Activated CD4-positive, alpha-beta T cell treated with anti-CD3 and anti-CD28 coated beads, Interleukin-2, amount 10 ng/mL, durations not matched to agents 24 days and 14 days (primary cell): ENCODE measurements around the gene NEB. TPM values are rescaled to one million over a fixed set of nuclear protein-coding genes. Genes with fewer than 3 reads are reported as not detected.

Experiments
- DNase-seq: peaks from one replicate; pipeline ENCODE4 v3.0.0; 2022
- H3K27ac Mint-ChIP-seq: one replicate; pipeline ENCODE4 v1.8.0; 2022; ENCODE audit warnings: mild to moderate bottlenecking, mixed read lengths
- H3K27me3 Mint-ChIP-seq: one replicate; pipeline ENCODE4 v1.8.0; 2022; ENCODE audit warnings: mixed read lengths
- H3K36me3 Mint-ChIP-seq: one replicate; pipeline ENCODE4 v1.8.0; 2022; ENCODE audit warnings: low read depth, mild to moderate bottlenecking, mixed read lengths
- H3K4me1 Mint-ChIP-seq: one replicate; pipeline ENCODE4 v1.8.0; 2021; ENCODE audit warnings: mixed read lengths
- H3K4me3 Mint-ChIP-seq: one replicate; pipeline ENCODE4 v1.8.0; 2022; ENCODE audit warnings: mild to moderate bottlenecking, moderate library complexity, mixed read lengths
- H3K9me3 Mint-ChIP-seq: one replicate; pipeline ENCODE4 v1.8.0; 2021; ENCODE audit warnings: mixed read lengths
- intact Hi-C: fragments of 100-400 bp; cut with micrococcal nuclease; formaldehyde crosslinking; loops from one replicate; pipeline ENCODE4 v1.15.1; 2023
- total RNA-seq: library from RNA; stranded (reverse); gene quantifications from 2 replicates; pipeline ENCODE4 v1.2.3, GENCODE V29; 2022

The NEB gene
- total RNA-seq, 1 donor from 2014 or later = 0.02 TPM

- intact Hi-C loops = no loop called here
- Mint-ChIP-seq H3K27ac (no peak overlapping the region), H3K9me3 (no peaks in the 10 kb centered on the region)
Measured at GRCh38 chr2:151498178-151498577, 236.1 kb downstream of the NEB start.

DNA sequence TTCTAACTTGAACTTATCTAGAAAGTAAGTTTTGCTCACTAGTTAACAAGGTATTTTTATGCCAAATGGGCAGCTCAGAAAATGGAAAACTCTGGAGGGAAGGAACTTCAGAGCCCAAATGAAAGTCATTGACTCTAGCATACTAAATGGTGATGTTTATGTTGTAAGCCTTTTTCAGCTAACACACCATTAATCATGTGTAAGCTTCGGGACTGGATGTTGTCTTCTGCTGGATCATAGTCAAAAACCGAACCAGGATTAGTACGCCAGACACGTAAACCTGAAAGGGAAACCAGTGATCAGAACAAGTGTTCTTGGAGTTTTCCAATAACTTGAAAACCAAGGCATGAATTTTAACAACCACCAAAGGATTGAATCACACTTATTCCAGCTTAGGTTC, 242.8 kb downstream of the NEB start:
- Mint-ChIP-seq H3K4me3 (no peak overlapping the region), H3K27me3 (no peaks in the 10 kb centered on the region), H3K4me1 (no peaks in the 10 kb centered on the region), H3K27ac (no peak overlapping the region), H3K36me3 (peaks cover 20% of the 10 kb centered on the region), H3K9me3 (no peaks in the 10 kb centered on the region)
- intact Hi-C loops = no loop called here
- no peak for DNase-seq

More at GRCh38 chr2:151498178-151498577, 236.1 kb downstream of the NEB start:
- Mint-ChIP-seq H3K36me3 (peaks cover 9% of the 10 kb centered on the region), H3K27me3 (no peaks in the 10 kb centered on the region), H3K4me1 (no peaks in the 10 kb centered on the region), H3K4me3 (no peak overlapping the region)
- DNase-seq = no peak

GRCh38 chr2:151490276-151490675, 244.0 kb downstream of the NEB start:
- intact Hi-C loops = no loop called here
- H3K4me3 Mint-ChIP-seq = no peak overlapping the region
- H3K9me3 Mint-ChIP-seq = peaks cover 8% of the 10 kb centered on the region
- H3K4me1 Mint-ChIP-seq = peaks cover 7% of the 10 kb centered on the region
- peaks cover 32% of the 10 kb centered on the region for H3K36me3 Mint-ChIP-seq
- no peaks in the 10 kb centered on the region for H3K27me3 Mint-ChIP-seq
- no peak overlapping the region for H3K27ac Mint-ChIP-seq
- no peak for DNase-seq

DNA sequence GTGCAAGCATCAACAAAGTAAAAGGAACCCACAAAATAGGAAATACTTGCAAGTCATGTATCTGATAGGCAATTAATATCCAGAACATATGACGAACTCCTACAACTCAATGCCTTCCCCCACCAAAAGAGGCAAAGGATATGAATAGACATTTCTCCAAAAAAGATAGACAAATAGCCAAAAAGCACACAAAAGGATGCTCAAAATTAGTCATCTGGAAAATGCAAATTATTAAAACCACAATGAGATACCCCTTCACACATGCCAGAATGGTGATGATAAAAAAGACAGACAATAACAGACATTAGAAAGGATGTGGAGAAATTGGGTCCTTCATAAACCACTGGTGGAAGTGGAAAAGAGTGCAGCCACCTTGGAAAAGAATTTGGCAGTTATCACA, 248.2 kb downstream of the NEB start:
- Mint-ChIP-seq H3K9me3 (peaks cover 8% of the 10 kb centered on the region), H3K27me3 (no peaks in the 10 kb centered on the region), H3K4me1 (peaks cover 17% of the 10 kb centered on the region), H3K27ac (peak overlapping the region; percentile 59), H3K36me3 (peaks cover 58% of the 10 kb centered on the region), H3K4me3 (no peak overlapping the region)
- DNase-seq = no peak
- intact Hi-C loops = loop anchor here (10.0 kb wide), 2 partner anchors 149 to 1209 kb away; no protein-coding TSS in a partner anchor

GRCh38 chr2:151484100-151484499, 250.2 kb downstream of the NEB start:
- H3K36me3 Mint-ChIP-seq = peaks cover 61% of the 10 kb centered on the region
- intact Hi-C loops = loop anchor here (5.0 to 10.0 kb wide), 3 partner anchors 151 to 1211 kb away; partner anchors contain the start of gene ARL5A
- peaks cover 17% of the 10 kb centered on the region for H3K4me1 Mint-ChIP-seq
- peaks cover 8% of the 10 kb centered on the region for H3K9me3 Mint-ChIP-seq
- H3K27me3 Mint-ChIP-seq = no peaks in the 10 kb centered on the region
- no peak for DNase-seq
- H3K27ac Mint-ChIP-seq = no peak overlapping the region
- H3K4me3 Mint-ChIP-seq = no peak overlapping the region

GRCh38 chr2:151483546-151483945, 250.7 kb downstream of the NEB start:
- intact Hi-C loops = loop anchor here (5.0 to 10.0 kb wide), 3 partner anchors 151 to 1211 kb away; partner anchors contain the start of gene ARL5A
- Mint-ChIP-seq H3K4me3 (no peak overlapping the region), H3K27me3 (no peaks in the 10 kb centered on the region), H3K4me1 (peaks cover 17% of the 10 kb centered on the region), H3K27ac (no peak overlapping the region), H3K36me3 (peaks cover 67% of the 10 kb centered on the region), H3K9me3 (peaks cover 8% of the 10 kb centered on the region)
- DNase-seq = no peak

- no peak overlapping the region for H3K4me3 Mint-ChIP-seq
- peaks cover 17% of the 10 kb centered on the region for H3K4me1 Mint-ChIP-seq
- H3K27me3 Mint-ChIP-seq = no peaks in the 10 kb centered on the region
- peak overlapping the region; percentile 80 for H3K27ac Mint-ChIP-seq
- H3K9me3 Mint-ChIP-seq = peaks cover 8% of the 10 kb centered on the region
- H3K36me3 Mint-ChIP-seq = peaks cover 74% of the 10 kb centered on the region
- no peak for DNase-seq
- intact Hi-C loops = loop anchor here (5.0 to 10.0 kb wide), 3 partner anchors 153 to 1213 kb away; partner anchors contain the start of gene ARL5A
Measured at GRCh38 chr2:151482171-151482725, 252.0 kb downstream of the NEB start.

GRCh38 chr2:151481744-151482143, 252.5 kb downstream of the NEB start:
- peak overlapping the region; percentile 80 for H3K27ac Mint-ChIP-seq
- no peak overlapping the region for H3K4me3 Mint-ChIP-seq
- intact Hi-C loops = loop anchor here (2.0 to 10.0 kb wide), 4 partner anchors 153 to 1213 kb away; partner anchors contain the start of genes ARL5A and NMI

GRCh38 chr2:151478011-151478410, 256.3 kb downstream of the NEB start:
- H3K4me1 Mint-ChIP-seq = peaks cover 12% of the 10 kb centered on the region
- peaks cover 67% of the 10 kb centered on the region for H3K36me3 Mint-ChIP-seq
- no peak overlapping the region for H3K4me3 Mint-ChIP-seq
- DNase-seq = no peak
- H3K9me3 Mint-ChIP-seq = no peaks in the 10 kb centered on the region
- intact Hi-C loops = no loop called here
- H3K27me3 Mint-ChIP-seq = no peaks in the 10 kb centered on the region
- H3K27ac Mint-ChIP-seq = no peak overlapping the region

More at GRCh38 chr2:151481744-151482143, 252.5 kb downstream of the NEB start:
- Mint-ChIP-seq H3K36me3 (peaks cover 75% of the 10 kb centered on the region), H3K4me1 (peaks cover 17% of the 10 kb centered on the region), H3K27me3 (no peaks in the 10 kb centered on the region), H3K9me3 (peaks cover 8% of the 10 kb centered on the region)
- DNase-seq = no peak

DNA sequence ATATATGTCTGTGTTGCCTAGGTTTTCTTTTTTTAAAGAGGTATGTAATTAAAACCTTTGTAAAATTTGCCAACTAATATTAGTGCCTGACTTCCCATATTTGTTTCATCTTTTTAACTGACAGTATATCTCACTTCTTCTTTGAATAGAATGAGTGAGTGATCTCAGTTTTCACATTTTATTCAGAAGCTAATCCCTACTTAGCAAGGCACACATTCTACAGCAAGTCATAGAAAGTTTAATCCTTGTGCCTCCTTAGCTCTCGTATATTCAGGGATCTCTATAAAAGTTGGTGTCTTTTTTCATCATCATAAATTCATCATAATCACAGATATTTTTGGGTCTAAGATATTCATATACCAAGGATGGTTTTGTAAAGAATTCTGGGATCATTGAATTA, 258.0 kb downstream of the NEB start:
- no peak overlapping the region for H3K4me3 Mint-ChIP-seq
- peaks cover 71% of the 10 kb centered on the region for H3K36me3 Mint-ChIP-seq
- intact Hi-C loops = no loop called here
- no peak for DNase-seq
- no peaks in the 10 kb centered on the region for H3K27me3 Mint-ChIP-seq
- no peak overlapping the region for H3K27ac Mint-ChIP-seq
- H3K4me1 Mint-ChIP-seq = peaks cover 4% of the 10 kb centered on the region
- peaks cover 3% of the 10 kb centered on the region for H3K9me3 Mint-ChIP-seq

DNA sequence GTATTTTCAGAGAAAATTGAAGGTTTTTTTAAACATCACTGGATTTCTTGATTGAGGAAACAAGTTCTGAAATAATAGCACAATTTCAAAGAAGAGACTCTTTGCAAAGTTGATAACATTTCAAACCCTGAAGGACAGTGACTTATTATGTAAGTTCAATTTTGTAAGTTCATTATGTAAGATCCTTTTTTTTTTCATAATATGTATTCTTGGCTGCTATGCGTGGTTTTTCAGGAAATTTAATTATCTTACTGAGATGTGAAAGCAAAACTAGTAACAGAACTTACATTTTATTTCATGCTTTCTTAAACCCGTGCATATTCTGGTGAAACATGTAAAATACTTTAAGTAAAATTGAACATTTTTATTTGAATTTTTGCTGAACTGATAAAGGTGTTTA, 259.2 kb downstream of the NEB start:
- peaks cover 3% of the 10 kb centered on the region for H3K9me3 Mint-ChIP-seq
- H3K4me3 Mint-ChIP-seq = no peak overlapping the region
- DNase-seq = no peak
- peaks cover 72% of the 10 kb centered on the region for H3K36me3 Mint-ChIP-seq
- H3K27me3 Mint-ChIP-seq = no peaks in the 10 kb centered on the region
- intact Hi-C loops = no loop called here
- H3K27ac Mint-ChIP-seq = no peak overlapping the region
- peaks cover 4% of the 10 kb centered on the region for H3K4me1 Mint-ChIP-seq

- no peak overlapping the region for H3K27ac Mint-ChIP-seq
- H3K36me3 Mint-ChIP-seq = peaks cover 78% of the 10 kb centered on the region
- peaks cover 4% of the 10 kb centered on the region for H3K4me1 Mint-ChIP-seq
- DNase-seq = no peak
- peaks cover 3% of the 10 kb centered on the region for H3K9me3 Mint-ChIP-seq
- intact Hi-C loops = no loop called here
- H3K4me3 Mint-ChIP-seq = no peak overlapping the region
- no peaks in the 10 kb centered on the region for H3K27me3 Mint-ChIP-seq
Measured at GRCh38 chr2:151472966-151473365, 261.3 kb downstream of the NEB start.

GRCh38 chr2:151470556-151470955, 263.7 kb downstream of the NEB start:
- no peaks in the 10 kb centered on the region for H3K27me3 Mint-ChIP-seq
- no peak for DNase-seq

DNA sequence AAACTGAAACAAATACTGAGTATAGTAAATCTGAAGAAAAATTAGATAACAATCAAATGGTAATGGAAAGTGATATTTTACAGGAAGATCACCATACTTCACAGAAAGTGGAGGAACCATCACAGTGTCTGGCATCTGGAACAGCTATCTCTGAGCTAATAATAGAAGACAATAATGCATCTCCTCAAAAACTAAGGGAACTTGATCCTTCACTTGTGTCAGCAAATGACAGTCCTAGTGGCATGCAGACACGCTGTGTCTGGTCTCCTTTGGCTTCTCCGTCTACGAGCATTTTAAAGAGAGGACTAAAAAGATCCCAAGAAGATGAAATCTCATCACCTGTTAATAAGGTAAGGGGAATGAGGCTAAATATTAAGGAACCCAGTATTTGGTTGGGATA, 268.5 kb downstream of the NEB start:
- Mint-ChIP-seq H3K4me1 (no peaks in the 10 kb centered on the region), H3K27me3 (no peaks in the 10 kb centered on the region), H3K4me3 (no peak overlapping the region), H3K27ac (no peak overlapping the region), H3K36me3 (peaks cover 84% of the 10 kb centered on the region), H3K9me3 (no peaks in the 10 kb centered on the region)
- DNase-seq = no peak
- intact Hi-C loops = loop anchor here (5.0 kb wide), 1 partner anchor 33 kb away; no protein-coding TSS in a partner anchor

More at GRCh38 chr2:151470556-151470955, 263.7 kb downstream of the NEB start:
- intact Hi-C loops = no loop called here
- H3K36me3 Mint-ChIP-seq = peaks cover 80% of the 10 kb centered on the region
- H3K4me1 Mint-ChIP-seq = peaks cover 4% of the 10 kb centered on the region
- H3K4me3 Mint-ChIP-seq = no peak overlapping the region
- H3K27ac Mint-ChIP-seq = no peak overlapping the region
- H3K9me3 Mint-ChIP-seq = peaks cover 3% of the 10 kb centered on the region
